GM12878 (cell line): Measurements from ENCODE around the gene ANKRD40CL. TPM values are rescaled to one million over a fixed set of nuclear protein-coding genes. Genes with fewer than 3 reads are reported as not detected.

Source experiments
- ATAC-seq: fragments of 200-7000 bp; cut with Tn5 transposase; 3 replicates; pipeline ENCODE4 v1.9.1; 2020; ENCODE audit warnings: mild to moderate bottlenecking, moderate library complexity
- BruUV-seq: library from RNA; stranded (reverse); fragments of 400-500 nt; replicated peaks from 2 replicates; lab custom pipeline; 2021; lab: Mats Ljungman, UMichigan
- CTCF ChIA-PET: fragments of 300-600 bp; sonication (Branson Sonifier 250); formaldehyde crosslinking; extraction: SDS; loops from one replicate; lab custom pipeline; 2021; ENCODE audit warnings: inconsistent platforms; lab: Yijun Ruan, JAX
- POLR2A ChIA-PET: fragments of 350-600 bp; formaldehyde crosslinking; extraction: SDS; loops from one replicate; lab custom pipeline; 2021; ENCODE audit warnings: inconsistent platforms; lab: Charles Lee
- RAD21 ChIA-PET: fragments of 300-600 bp; sonication (Branson Sonifier 250); formaldehyde crosslinking; loops from one replicate; lab custom pipeline; 2023; ENCODE audit warnings: antibody characterized with exemption; ENCODE audit not compliant: unreplicated experiment; lab: Charles Lee
- SMC1A ChIA-PET: fragments of 300-600 bp; sonication (Branson Sonifier 250); formaldehyde crosslinking; loops from one replicate; lab custom pipeline; 2023; ENCODE audit not compliant: unreplicated experiment, uncharacterized antibody; lab: Charles Lee
- DNase-seq: peaks from one replicate; pipeline ENCODE4 v3.0.0-alpha.2; 2011; ENCODE audit warnings: low read depth, low spot score
- FAIRE-seq: peaks from 3 replicates; lab custom pipeline; 2011; peaks lifted over from hg19 to GRCh38; lab: Jason Lieb, UNC
- H2AFZ ChIP-seq: 2 replicates; pipeline ENCODE4 v1.6.0; 2011; ENCODE audit warnings: low read depth, low read length, control low read depth; ENCODE audit not compliant: control insufficient read depth
- H3K27ac ChIP-seq: 2 replicates; pipeline ENCODE4 v1.5.1; 2011; ENCODE audit warnings: control low read depth; ENCODE audit not compliant: control insufficient read depth, insufficient read depth
- H3K27me3 ChIP-seq, 2 experiments: replicated peaks in 1 of 2; 2 replicates each; pipeline versions ENCODE4 v1.6.0 to v1.6.1; 2011; ENCODE audit warnings: low read length in 1 of 2; ENCODE audit not compliant: control insufficient read depth in 2 of 2, insufficient read depth in 2 of 2
- H3K36me3 ChIP-seq, 2 experiments: 2 replicates each; pipeline ENCODE4 v1.5.1; 2011; ENCODE audit warnings: low read length in 1 of 2; ENCODE audit not compliant: control insufficient read depth in 2 of 2, insufficient read depth in 2 of 2
- H3K4me1 ChIP-seq: 2 replicates; pipeline ENCODE4 v1.6.1; 2011; ENCODE audit warnings: mild to moderate bottlenecking, low read length, moderate library complexity, mixed read lengths; ENCODE audit not compliant: control insufficient read depth, insufficient read depth
- H3K4me2 ChIP-seq: 2 replicates; pipeline ENCODE4 v1.6.0; 2011; ENCODE audit warnings: control low read depth; ENCODE audit not compliant: control insufficient read depth, insufficient read depth
- H3K4me3 ChIP-seq: fragments of 200-600 bp; sonication (generic); 2 replicates; pipeline ENCODE4 v1.5.1; 2016
- H3K79me2 ChIP-seq: 2 replicates; pipeline ENCODE4 v1.6.0; 2011; ENCODE audit warnings: low read length; ENCODE audit not compliant: control insufficient read depth, insufficient read depth
- H3K9ac ChIP-seq: 2 replicates; pipeline ENCODE4 v1.8.0; 2011; ENCODE audit warnings: low read length, control low read depth, mixed read lengths; ENCODE audit not compliant: control insufficient read depth, insufficient read depth
- H3K9me3 ChIP-seq: replicated peaks from 3 replicates; pipeline ENCODE4 v1.5.1; 2011; ENCODE audit warnings: mild to moderate bottlenecking, low read length; ENCODE audit not compliant: control insufficient read depth, insufficient read depth
- H4K20me1 ChIP-seq: 2 replicates; pipeline ENCODE4 v1.6.0; 2011; ENCODE audit not compliant: control insufficient read depth, insufficient read depth
- MLLT1 ChIP-seq: fragments of 450-650 bp; IDR thresholded peaks from 2 replicates; pipeline ENCODE4 v1.6.1; 2016; ENCODE audit warnings: mild to moderate bottlenecking
- MTA3 ChIP-seq: IDR thresholded peaks from 2 replicates; pipeline ENCODE4 v1.6.1; 2012; ENCODE audit warnings: low read length, inconsistent platforms, borderline replicate concordance
- NBN ChIP-seq: fragments of 450-650 bp; IDR thresholded peaks from 2 replicates; pipeline ENCODE4 v1.6.1; 2016
- STAT3 ChIP-seq: IDR thresholded peaks from 2 replicates; pipeline ENCODE4 v1.6.1; 2011; ENCODE audit warnings: low read depth, low read length, improper control_type of control experiment
- ZBTB40 ChIP-seq: fragments of 450-650 bp; IDR thresholded peaks from 2 replicates; pipeline ENCODE4 v1.6.1; 2016; ENCODE audit warnings: mild to moderate bottlenecking, moderate library complexity, borderline replicate concordance
- WGBS: methylation state at CpG from one replicate; pipeline ENCODE4 v1.1.6; 2016; ENCODE audit warnings: low lambda C conversion rate; ENCODE audit not compliant: insufficient replicate concordance, insufficient coverage; ENCODE audit errors: missing lambda C conversion rate; 5-methylcytosine and 5-hydroxymethylcytosine counted together
- in situ Hi-C: fragments of 300-500 bp; cut with MboI; formaldehyde crosslinking; loops from 9 replicates; pipeline ENCODE4 v1.14.3; 2018; ENCODE audit warnings: mixed read lengths
- intact Hi-C: fragments of 100-400 bp; cut with micrococcal nuclease; formaldehyde crosslinking; loops from one replicate; pipeline ENCODE4 v1.14.2; 2022; ENCODE audit not compliant: unreplicated experiment
- polyA plus RNA-seq, 11 experiments: library from polyadenylated mRNA; depleted of rRNA in 4 of 11; unstranded in 6 of 11; stranded (reverse) in 5 of 11; fragments of >200 nt; fragmentation: Nextera tagmentation in 4 of 11; fragmentation: Illumina TruSeq in 1 of 11; extraction: Ambion mirVana in 4 of 11; extraction: Trizol in 1 of 11; gene quantifications; 1 replicate in 1 of 11; 2 replicates in 10 of 11; pipeline versions ENCODE4 v1.2.1 to v1.2.3, GENCODE V29; 2011 to 2016; ENCODE audit warnings: inconsistent platforms in 2 of 11, missing spikeins in 2 of 11, low read depth in 1 of 11
- total RNA-seq, 4 experiments: library from RNA; depleted of rRNA in 3 of 4; stranded (reverse); fragments of >200 nt in 3 of 4; fragmentation: Illumina TruSeq in 1 of 4; extraction: Trizol in 1 of 4; gene quantifications; 2 replicates each; pipeline versions ENCODE4 v1.2.1 to v1.2.3, GENCODE V29; 2013 to 2021
- TF ChIP-seq, protein P1 (sequence below): fragments of 450-650 bp; IDR thresholded peaks from 2 replicates; pipeline ENCODE4 v1.6.1; 2014; ENCODE audit warnings: mild to moderate bottlenecking
- TF ChIP-seq, protein P2 (sequence below): IDR thresholded peaks from 2 replicates; pipeline ENCODE4 v1.6.1; 2011; ENCODE audit warnings: mild to moderate bottlenecking, low read depth, low read length, moderate library complexity; ENCODE audit not compliant: insufficient replicate concordance
- TF ChIP-seq, protein P3 (sequence below): fragments of 450-650 bp; IDR thresholded peaks from 2 replicates; pipeline ENCODE4 v1.6.1; 2017; ENCODE audit warnings: mild to moderate bottlenecking, moderate library complexity

ANKRD40CL gene
- total and polyA plus RNA-seq, 10 of the 15 experiments (the other 5 are each of a cell fraction or from before 2014, with no cell fraction given), result not detected

DNA sequence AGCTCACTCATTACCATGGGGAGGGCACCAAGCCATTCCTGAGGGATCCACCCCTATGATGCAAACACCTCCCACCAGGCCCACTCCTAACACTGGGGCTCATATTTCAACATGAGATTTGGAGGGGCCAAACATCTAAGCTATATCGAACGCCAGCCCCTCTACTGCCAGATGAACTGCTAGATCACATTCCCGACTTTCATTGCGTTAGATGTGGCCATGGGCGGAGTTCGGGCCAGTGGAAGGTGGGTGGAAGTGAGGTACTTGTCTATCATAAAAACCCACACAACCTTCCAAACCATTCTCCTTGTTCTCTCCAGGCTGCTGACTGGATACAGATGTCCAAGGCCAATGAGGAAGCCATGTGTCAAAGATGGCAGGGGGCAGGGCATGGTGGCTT, 27.0 kb upstream of the ANKRD40CL start:
- ATAC-seq (no peak), DNase-seq (no peak), FAIRE-seq (no peak)
- Histone ChIP-seq H3K36me3 (no peaks in the 10 kb centered on the region), H3K27me3 (no peaks in the 10 kb centered on the region), H3K4me1 (no peaks in the 10 kb centered on the region), H3K27ac (no peak overlapping the region), H3K9me3 (no peaks in the 10 kb centered on the region), H3K9ac (no peak overlapping the region), H3K79me2 (no peaks in the 10 kb centered on the region), H2AFZ (no peak overlapping the region), H3K4me3 (no peak overlapping the region), H4K20me1 (no peaks in the 10 kb centered on the region), H3K4me2 (no peak overlapping the region)
- ChIA-PET SMC1A (no interaction called here), POLR2A (interaction anchor here (0.7 kb wide), 1 partner anchor 377 kb away, joined by 4 read pairs; no protein-coding TSS in a partner anchor), RAD21 (no interaction called here), CTCF (interaction anchor here (1.2 kb wide), 1 partner anchor 12 kb away, joined by 3 read pairs; no protein-coding TSS in a partner anchor)
- no TSS peak for BruUV-seq
- intact Hi-C loops, result no loop called here
- WGBS, result 86% methylated on average over 6 of the region's 6 CpGs
- no peak for TF ChIP-seq STAT3
- no peak for TF ChIP-seq MLLT1
- TF ChIP-seq ZBTB40, result no peak
- TF ChIP-seq NBN, result no peak
- TF ChIP-seq, protein P1, sequence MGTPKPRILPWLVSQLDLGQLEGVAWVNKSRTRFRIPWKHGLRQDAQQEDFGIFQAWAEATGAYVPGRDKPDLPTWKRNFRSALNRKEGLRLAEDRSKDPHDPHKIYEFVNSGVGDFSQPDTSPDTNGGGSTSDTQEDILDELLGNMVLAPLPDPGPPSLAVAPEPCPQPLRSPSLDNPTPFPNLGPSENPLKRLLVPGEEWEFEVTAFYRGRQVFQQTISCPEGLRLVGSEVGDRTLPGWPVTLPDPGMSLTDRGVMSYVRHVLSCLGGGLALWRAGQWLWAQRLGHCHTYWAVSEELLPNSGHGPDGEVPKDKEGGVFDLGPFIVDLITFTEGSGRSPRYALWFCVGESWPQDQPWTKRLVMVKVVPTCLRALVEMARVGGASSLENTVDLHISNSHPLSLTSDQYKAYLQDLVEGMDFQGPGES, result no peak
- TF ChIP-seq, protein P2, sequence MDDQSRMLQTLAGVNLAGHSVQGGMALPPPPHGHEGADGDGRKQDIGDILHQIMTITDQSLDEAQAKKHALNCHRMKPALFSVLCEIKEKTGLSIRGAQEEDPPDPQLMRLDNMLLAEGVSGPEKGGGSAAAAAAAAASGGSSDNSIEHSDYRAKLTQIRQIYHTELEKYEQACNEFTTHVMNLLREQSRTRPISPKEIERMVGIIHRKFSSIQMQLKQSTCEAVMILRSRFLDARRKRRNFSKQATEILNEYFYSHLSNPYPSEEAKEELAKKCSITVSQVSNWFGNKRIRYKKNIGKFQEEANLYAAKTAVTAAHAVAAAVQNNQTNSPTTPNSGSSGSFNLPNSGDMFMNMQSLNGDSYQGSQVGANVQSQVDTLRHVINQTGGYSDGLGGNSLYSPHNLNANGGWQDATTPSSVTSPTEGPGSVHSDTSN, result no peak
- TF ChIP-seq, protein P3, sequence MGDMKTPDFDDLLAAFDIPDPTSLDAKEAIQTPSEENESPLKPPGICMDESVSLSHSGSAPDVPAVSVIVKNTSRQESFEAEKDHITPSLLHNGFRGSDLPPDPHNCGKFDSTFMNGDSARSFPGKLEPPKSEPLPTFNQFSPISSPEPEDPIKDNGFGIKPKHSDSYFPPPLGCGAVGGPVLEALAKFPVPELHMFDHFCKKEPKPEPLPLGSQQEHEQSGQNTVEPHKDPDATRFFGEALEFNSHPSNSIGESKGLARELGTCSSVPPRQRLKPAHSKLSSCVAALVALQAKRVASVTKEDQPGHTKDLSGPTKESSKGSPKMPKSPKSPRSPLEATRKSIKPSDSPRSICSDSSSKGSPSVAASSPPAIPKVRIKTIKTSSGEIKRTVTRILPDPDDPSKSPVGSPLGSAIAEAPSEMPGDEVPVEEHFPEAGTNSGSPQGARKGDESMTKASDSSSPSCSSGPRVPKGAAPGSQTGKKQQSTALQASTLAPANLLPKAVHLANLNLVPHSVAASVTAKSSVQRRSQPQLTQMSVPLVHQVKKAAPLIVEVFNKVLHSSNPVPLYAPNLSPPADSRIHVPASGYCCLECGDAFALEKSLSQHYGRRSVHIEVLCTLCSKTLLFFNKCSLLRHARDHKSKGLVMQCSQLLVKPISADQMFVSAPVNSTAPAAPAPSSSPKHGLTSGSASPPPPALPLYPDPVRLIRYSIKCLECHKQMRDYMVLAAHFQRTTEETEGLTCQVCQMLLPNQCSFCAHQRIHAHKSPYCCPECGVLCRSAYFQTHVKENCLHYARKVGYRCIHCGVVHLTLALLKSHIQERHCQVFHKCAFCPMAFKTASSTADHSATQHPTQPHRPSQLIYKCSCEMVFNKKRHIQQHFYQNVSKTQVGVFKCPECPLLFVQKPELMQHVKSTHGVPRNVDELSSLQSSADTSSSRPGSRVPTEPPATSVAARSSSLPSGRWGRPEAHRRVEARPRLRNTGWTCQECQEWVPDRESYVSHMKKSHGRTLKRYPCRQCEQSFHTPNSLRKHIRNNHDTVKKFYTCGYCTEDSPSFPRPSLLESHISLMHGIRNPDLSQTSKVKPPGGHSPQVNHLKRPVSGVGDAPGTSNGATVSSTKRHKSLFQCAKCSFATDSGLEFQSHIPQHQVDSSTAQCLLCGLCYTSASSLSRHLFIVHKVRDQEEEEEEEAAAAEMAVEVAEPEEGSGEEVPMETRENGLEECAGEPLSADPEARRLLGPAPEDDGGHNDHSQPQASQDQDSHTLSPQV, result no peak
- TF ChIP-seq MTA3, result no peak
- in situ Hi-C loops, result no loop called here
